ENCODE data around the gene GLCCI1.
"Not testable (repeated sequence)": the region's sequence is repeated elsewhere in the genome, so short reads cannot be mapped to it uniquely, and the experiment has no call there.

- not testable (repeated sequence) for TF ChIP-seq POLR2A (IDR thresholded peaks at IDR 0.05; ENCODE audit: control extremely low read depth in 1 of 2, low read depth in 2 of 2, low read length in 2 of 2); CTCF (IDR thresholded peaks at IDR 0.05; ENCODE audit: control extremely low read depth in 1 of 3, insufficient read depth in 1 of 3, low read depth in 1 of 3, low read length in 3 of 3); SRF (IDR thresholded peaks at IDR 0.05; ENCODE audit: low read depth, low read length); CHD2 (IDR thresholded peaks at IDR 0.05; ENCODE audit: low read length); MAFK (IDR thresholded peaks at IDR 0.05; ENCODE audit: low read depth, low read length); EZH2 (IDR thresholded peaks at IDR 0.05; ENCODE audit: low read depth, low read length, severe bottlenecking); RXRA (IDR thresholded peaks at IDR 0.05; ENCODE audit: insufficient read depth, low read depth, low read length)
These were observed 26.8 kb downstream of the GLCCI1 start for GRCh38 chr7:7995348-7995747.
